ENCODE measurements around the gene PTGIS.

Gene PTGIS

DNA sequence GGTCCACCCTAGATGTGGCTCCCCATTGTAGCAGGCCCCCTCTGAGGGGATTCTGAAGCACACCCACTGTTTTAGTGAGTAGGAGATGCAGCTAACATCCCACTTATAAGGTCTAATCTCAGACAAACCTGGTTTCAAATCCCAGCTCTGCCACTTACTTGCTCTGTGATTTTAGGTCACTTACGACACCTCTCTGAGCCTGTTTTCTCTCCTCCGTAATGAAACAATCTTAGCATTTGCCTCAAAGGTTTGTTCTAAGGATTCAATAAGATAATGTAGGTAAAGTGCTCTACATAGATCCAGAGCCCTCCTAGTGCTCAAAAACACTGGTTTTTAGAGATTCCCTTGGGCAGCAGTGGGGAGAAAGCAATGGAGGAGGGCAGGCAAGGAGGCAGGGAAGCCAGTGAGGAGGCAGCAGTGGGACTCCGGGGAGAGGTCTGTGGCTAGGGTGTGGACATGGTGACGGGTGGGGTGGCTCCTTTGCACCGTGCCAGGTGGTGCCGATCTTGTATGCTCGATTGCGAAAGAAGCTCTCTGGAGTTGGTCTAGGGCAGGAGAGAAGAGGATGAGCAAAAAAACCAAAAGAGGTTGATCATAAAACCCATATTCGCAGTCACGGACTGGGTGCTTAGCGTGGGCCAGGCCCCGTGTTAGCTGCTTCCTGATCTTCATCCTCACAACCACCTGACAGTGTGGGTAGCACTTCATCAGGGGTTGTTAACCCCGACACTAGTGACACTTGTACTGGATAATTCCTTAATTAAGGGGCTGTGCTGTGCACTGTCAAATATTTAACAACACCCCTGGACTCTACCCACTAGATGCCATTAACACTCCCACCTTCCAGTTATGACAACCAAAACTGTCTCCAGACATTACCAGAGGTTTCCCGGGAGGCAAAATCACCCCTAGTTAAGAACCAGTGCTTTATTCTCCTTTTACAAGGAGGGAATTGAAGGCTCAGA is 16.8 kb upstream of the PTGIS start:
- DNase-seq (ENCODE audit: low spot score), result no peak
- TF ChIP-seq, protein P1, sequence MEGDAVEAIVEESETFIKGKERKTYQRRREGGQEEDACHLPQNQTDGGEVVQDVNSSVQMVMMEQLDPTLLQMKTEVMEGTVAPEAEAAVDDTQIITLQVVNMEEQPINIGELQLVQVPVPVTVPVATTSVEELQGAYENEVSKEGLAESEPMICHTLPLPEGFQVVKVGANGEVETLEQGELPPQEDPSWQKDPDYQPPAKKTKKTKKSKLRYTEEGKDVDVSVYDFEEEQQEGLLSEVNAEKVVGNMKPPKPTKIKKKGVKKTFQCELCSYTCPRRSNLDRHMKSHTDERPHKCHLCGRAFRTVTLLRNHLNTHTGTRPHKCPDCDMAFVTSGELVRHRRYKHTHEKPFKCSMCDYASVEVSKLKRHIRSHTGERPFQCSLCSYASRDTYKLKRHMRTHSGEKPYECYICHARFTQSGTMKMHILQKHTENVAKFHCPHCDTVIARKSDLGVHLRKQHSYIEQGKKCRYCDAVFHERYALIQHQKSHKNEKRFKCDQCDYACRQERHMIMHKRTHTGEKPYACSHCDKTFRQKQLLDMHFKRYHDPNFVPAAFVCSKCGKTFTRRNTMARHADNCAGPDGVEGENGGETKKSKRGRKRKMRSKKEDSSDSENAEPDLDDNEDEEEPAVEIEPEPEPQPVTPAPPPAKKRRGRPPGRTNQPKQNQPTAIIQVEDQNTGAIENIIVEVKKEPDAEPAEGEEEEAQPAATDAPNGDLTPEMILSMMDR (conservative IDR thresholded peaks at IDR 0.05; ENCODE audit: low read depth), result no peak
- H3K27ac ChIP-seq, result no peak overlapping the region; the same call in 1 of the 2 replicates
- ChIA-PET CTCF (interaction anchor here (1.3 to 2.1 kb wide), 2 partner anchors 24 to 26 kb away, joined by 4 to 8 read pairs; no protein-coding TSS in a partner anchor), POLR2A (ENCODE audit: low non-redundant PET) (no interaction called here)

- TF ChIP-seq, protein P1 (conservative IDR thresholded peaks at IDR 0.05; ENCODE audit: low read depth), result no peak
- CTCF ChIA-PET, result interaction anchor here (0.6 to 2.1 kb wide), 5 partner anchors 15 to 271 kb away, joined by 3 to 8 read pairs (median 5); no protein-coding TSS in a partner anchor
- POLR2A ChIA-PET (ENCODE audit: low non-redundant PET), result interaction anchor here (0.8 kb wide), 1 partner anchor 92 kb away, joined by 3 read pairs; no protein-coding TSS in a partner anchor
- peak overlapping the region; percentile 55 for H3K27ac ChIP-seq
- peak; percentile 64 for DNase-seq (ENCODE audit: low spot score)
Observed at GRCh38 chr20:49583669-49584417, 15.9 kb upstream of the PTGIS start.

DNA sequence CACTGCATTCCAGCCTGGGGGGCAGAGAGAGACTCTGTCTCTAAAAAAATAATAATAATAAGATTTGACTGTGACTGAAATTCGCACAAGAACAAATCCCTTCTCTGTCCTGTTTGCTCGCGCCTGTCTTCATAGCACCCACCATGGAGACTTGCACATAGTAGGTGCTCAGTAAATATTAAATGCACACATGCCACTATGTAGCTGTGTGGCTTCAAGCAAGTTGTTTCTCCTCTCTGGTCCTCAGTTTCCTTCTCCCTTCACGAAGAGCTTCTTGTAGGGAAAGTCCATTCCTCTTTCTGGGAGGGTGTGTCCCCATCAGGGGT is 15.4 kb upstream of the PTGIS start:
- no peak for DNase-seq (ENCODE audit: low spot score)
- H3K27ac ChIP-seq, result peak overlapping the region; percentile 55; the same call in 1 of the 2 replicates
- TF ChIP-seq, protein P1 (conservative IDR thresholded peaks at IDR 0.05; ENCODE audit: low read depth), result no peak
- ChIA-PET POLR2A (ENCODE audit: low non-redundant PET) (interaction anchor here (0.8 kb wide), 1 partner anchor 93 kb away, joined by 3 read pairs; no protein-coding TSS in a partner anchor), CTCF (interaction anchor here (0.6 to 2.1 kb wide), 5 partner anchors 14 to 271 kb away, joined by 3 to 8 read pairs (median 5); no protein-coding TSS in a partner anchor)

- TF ChIP-seq, protein P1 (conservative IDR thresholded peaks at IDR 0.05; ENCODE audit: low read depth), result no peak
- ChIA-PET CTCF (interaction anchor here (0.6 to 2.1 kb wide), 5 partner anchors 26 to 272 kb away, joined by 3 to 9 read pairs (median 5); no protein-coding TSS in a partner anchor), POLR2A (ENCODE audit: low non-redundant PET) (interaction anchor here (0.8 kb wide), 1 partner anchor 93 kb away, joined by 3 read pairs; no protein-coding TSS in a partner anchor)
- no peak for DNase-seq (ENCODE audit: low spot score)
- no peak overlapping the region for H3K27ac ChIP-seq
Observed at GRCh38 chr20:49582413-49583334, 14.7 kb upstream of the PTGIS start.

- TF ChIP-seq, protein P1 (conservative IDR thresholded peaks at IDR 0.05; ENCODE audit: low read depth), result no peak
- no peak for DNase-seq (ENCODE audit: low spot score)
- no peak overlapping the region for H3K27ac ChIP-seq
- ChIA-PET CTCF (no interaction called here), POLR2A (ENCODE audit: low non-redundant PET) (no interaction called here)
Observed at GRCh38 chr20:49581482-49581881, 13.5 kb upstream of the PTGIS start.
